Thyroid gland (tissue), 4 donors: Measurements from ENCODE around the gene HIRIP3.

Experiments
- CTCF ChIP-seq, 6 experiments: fragments of 200-600 bp in 3 of 6; fragments of 450-650 bp in 3 of 6; sonication (generic) in 3 of 6; IDR thresholded peaks; one replicate each; pipeline ENCODE4 v1.5.1; 2016 to 2019; ENCODE audit warnings: antibody characterized with exemption in 6 of 6, mild to moderate bottlenecking in 2 of 6, inconsistent platforms in 1 of 6, moderate library complexity in 1 of 6
- POLR2A ChIP-seq, 2 donors: fragments of 450-650 bp; IDR thresholded peaks; one replicate each; pipeline ENCODE4 v1.6.1; 2017; ENCODE audit warnings: antibody characterized with exemption in 2 of 2, mild to moderate bottlenecking in 2 of 2, moderate library complexity in 1 of 2

- TF ChIP-seq CTCF (IDR thresholded peaks at IDR 0.05) = no peak
- TF ChIP-seq POLR2A (IDR thresholded peaks at IDR 0.05) = no peak
Measured at GRCh38 chr16:29984137-29984763, 11.2 kb downstream of the HIRIP3 start.
